ENCODE data around the gene PCMTD2.

The PCMTD2 gene

DNA sequence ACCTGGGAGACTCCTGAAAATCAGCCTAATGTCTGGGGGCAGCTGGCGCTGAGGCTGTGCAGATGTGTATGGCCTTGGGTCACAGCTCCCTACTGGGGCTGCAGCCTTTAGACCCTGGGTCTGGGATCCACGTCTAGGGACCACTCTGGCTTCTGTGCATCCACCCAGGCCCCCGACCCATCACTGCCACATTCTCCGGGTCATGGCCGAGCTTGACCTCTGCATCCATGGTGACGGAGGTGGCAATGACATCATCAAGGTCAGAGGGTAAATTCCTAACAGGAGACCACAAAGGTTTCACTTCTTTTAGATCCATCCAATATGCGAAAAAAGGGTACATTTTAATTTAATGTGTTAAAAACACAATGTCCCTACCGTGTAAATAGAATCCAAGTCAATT is 14.5 kb upstream of the PCMTD2 start:
- no peak overlapping the region for H3K27ac ChIP-seq
- TF ChIP-seq ZFX (IDR thresholded peaks at IDR 0.05; ENCODE audit: borderline replicate concordance): no peak
- TF ChIP-seq, protein P1, sequence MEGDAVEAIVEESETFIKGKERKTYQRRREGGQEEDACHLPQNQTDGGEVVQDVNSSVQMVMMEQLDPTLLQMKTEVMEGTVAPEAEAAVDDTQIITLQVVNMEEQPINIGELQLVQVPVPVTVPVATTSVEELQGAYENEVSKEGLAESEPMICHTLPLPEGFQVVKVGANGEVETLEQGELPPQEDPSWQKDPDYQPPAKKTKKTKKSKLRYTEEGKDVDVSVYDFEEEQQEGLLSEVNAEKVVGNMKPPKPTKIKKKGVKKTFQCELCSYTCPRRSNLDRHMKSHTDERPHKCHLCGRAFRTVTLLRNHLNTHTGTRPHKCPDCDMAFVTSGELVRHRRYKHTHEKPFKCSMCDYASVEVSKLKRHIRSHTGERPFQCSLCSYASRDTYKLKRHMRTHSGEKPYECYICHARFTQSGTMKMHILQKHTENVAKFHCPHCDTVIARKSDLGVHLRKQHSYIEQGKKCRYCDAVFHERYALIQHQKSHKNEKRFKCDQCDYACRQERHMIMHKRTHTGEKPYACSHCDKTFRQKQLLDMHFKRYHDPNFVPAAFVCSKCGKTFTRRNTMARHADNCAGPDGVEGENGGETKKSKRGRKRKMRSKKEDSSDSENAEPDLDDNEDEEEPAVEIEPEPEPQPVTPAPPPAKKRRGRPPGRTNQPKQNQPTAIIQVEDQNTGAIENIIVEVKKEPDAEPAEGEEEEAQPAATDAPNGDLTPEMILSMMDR (IDR thresholded peaks at IDR 0.05): no peak

DNA sequence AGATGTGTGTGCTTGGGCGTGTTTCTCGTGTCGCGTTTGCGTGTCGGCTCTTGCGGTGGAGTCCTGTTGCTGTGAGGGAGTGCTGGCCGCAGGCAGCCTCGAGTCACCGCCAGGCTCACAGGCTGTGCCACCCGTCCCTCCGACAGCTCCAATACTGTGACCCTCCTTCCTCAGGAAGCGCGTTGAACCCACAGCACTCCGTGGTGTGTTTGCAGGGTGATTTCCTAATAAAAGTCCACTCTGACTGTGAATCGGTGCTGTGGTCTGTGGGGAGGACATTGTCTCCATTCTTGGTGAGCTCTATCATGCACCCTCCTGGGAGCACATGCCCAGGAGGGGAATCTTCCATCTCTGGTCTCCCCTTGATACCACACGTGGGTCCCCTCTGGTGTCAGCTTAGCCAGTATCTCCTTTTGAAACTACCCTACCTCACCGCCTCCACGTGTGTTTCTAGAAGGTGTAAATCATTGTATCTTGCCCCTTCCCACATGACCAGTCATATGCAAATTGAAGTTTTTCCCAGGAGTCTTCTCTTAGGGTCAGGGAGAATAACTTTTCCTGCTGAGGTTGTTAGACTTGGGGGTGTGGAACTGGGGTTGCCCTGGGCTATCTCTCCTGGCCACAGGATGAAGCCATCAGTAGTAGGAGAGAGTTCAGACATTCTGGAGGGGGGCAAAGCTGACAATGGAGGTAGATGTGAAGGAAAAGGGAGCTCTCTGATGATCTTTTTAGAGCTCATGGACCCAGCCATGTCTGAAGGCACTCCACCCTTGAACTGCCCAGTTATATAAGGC is 13.3 kb upstream of the PCMTD2 start:
- no peak overlapping the region for H3K27ac ChIP-seq
- TF ChIP-seq, protein P1 (IDR thresholded peaks at IDR 0.05): no peak
- no peak for TF ChIP-seq ZFX (IDR thresholded peaks at IDR 0.05; ENCODE audit: borderline replicate concordance)

DNA sequence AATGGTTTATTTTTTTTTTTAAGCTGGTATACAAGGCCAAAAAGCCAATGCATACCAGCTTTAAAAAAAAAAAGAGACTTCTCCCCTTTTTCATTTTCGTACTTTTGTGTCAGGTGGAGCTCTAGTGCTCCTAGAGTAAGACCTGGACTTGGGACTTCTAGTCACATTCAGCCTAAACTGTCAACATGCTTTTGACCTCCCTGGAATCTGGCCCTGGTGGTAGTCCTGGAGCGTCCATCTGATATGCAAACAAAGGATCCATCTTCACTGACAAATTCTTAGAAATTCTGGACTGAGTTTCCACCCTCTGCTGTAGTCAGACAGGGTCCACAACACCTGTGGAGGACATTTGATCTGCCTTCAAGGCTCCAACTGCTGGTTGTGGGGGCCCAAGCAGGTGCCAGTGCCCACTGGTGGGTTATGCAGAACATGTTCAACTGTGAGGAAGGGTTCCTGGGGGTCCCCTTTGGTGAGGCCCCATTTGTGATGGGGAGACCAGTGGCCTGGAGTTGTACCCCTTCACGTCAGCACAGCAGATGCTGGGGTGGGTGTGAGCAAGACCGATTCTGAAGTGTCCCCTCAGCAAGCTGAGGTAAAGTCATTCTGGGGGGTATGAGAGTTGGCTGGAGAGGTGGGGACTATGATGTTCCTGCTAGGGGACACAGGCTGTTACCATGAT is 12.6 kb upstream of the PCMTD2 start:
- H3K27ac ChIP-seq: no peak overlapping the region
- TF ChIP-seq, protein P1 (IDR thresholded peaks at IDR 0.05): no peak
- TF ChIP-seq ZFX (IDR thresholded peaks at IDR 0.05; ENCODE audit: borderline replicate concordance): no peak

DNA sequence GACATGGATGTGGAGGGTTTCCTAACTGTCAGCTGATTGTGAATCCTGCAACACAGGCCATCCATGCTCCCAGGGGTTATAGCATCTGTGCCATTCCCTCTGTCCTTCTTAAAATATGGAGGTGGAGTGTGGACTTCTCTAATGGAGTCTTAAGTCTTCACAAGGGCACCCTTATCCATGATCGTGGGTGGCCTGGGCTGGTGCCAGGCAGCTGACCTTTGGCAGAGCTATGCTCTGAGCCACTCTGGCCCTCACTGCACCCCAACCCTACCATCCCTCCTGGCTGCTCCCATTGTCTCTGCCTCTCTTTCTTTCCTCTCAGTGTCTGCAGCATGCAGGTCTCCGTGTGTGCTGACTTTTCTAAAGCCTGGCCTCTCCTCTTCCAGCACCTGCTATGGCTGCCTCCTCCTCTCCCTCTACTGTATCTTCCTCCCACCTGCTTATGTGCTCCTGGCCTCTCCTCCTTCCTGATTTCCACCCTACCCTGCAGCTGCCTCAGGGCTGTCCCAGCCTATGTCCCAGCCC is 11.2 kb upstream of the PCMTD2 start:
- no peak overlapping the region for H3K27ac ChIP-seq
- TF ChIP-seq ZFX (IDR thresholded peaks at IDR 0.05; ENCODE audit: borderline replicate concordance): no peak
- TF ChIP-seq, protein P1 (IDR thresholded peaks at IDR 0.05): no peak

DNA sequence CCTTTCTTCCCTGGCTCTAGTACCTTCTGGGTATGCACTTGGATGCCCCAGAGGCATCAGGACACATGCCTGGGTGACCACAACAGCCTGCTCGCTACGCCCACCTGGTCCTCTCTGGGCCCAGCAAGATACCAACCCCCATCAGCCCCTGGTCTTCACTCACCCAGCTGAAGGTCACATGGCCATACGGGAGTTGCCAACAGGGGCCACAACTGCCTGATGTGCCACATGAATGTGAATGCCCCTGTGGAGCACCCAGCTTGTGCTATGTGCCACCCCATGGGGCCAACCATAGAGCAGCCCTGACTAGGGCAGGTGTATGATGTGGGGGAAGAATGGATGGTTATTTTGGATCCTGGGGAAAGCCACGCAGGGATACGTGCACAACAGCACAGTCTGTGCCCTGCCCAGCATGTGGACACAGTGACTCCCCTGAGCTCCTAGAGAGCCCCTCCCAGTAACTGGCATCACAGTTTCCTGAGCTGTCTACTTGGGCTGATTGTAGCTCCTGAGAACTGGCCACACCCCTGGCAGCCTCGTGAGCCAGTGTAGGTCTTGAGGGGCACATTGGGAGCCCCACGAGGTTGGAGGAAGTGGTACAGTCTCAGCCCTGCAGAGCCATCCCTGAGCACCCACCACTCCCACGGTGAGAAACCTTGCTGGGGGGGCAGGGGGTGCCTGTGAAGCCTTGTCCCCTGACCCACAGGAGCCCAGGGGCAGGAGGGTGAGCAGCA is 10.5 kb upstream of the PCMTD2 start:
- TF ChIP-seq, protein P1 (IDR thresholded peaks at IDR 0.05): no peak
- no peak for TF ChIP-seq ZFX (IDR thresholded peaks at IDR 0.05; ENCODE audit: borderline replicate concordance)
- no peak overlapping the region for H3K27ac ChIP-seq

DNA sequence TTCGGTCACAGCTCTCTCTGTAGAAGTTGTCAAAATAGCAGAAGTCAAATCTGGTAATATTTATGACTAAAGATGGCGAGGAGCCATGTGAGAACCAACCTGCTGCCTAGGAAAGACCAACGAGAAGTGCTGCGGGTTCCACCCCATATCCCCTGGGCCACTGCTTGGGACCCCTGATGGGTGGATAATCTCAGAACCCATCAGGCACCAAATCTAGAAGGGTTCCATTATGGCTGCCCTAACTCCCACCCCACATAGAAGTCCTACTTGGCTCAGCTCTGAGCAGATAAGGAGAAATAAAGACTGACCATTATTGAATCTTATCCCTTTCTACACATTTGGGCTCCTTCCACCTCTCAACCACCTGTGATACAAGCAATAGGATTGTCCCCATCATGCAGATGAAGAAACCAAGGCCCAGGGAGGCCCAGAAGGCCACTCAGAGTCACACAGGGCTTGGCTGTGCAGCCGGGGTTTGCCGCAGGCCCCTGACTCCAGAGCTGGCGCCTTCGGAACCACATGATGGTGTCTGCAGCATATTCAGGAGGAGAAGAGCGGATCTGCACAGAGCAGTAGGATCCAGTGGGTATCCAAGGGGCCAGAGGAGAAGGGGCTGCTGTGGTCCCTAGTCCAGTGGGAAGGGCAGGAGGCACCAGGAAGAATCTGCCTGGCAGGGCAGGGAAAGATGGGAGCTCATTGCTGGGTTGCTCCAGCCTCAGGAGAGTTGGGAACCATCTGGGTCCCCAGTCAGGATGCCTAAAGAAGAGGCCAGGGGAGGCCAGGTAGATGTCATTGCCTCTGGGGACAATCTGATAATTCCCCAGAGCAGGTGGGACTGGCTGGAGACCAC is 9.6 kb upstream of the PCMTD2 start:
- TF ChIP-seq, protein P1 (IDR thresholded peaks at IDR 0.05): no peak
- no peak for TF ChIP-seq ZFX (IDR thresholded peaks at IDR 0.05; ENCODE audit: borderline replicate concordance)
- no peak overlapping the region for H3K27ac ChIP-seq
